GM19193 (cell line): ENCODE results near the gene CIDEC.

ENCODE experiments used
- POLR2A ChIP-seq: IDR thresholded peaks from 4 replicates; pipeline ENCODE4 v1.6.1; 2011; ENCODE audit not compliant: insufficient read depth, insufficient read length; ENCODE audit errors: extremely low read depth

Gene CIDEC

GRCh38 chr3:9828801-9829755, 51.0 kb downstream of the CIDEC start:
- no peak for TF ChIP-seq POLR2A

- no peak for TF ChIP-seq POLR2A
These were observed 53.1 kb downstream of the CIDEC start for GRCh38 chr3:9826815-9827573.

DNA sequence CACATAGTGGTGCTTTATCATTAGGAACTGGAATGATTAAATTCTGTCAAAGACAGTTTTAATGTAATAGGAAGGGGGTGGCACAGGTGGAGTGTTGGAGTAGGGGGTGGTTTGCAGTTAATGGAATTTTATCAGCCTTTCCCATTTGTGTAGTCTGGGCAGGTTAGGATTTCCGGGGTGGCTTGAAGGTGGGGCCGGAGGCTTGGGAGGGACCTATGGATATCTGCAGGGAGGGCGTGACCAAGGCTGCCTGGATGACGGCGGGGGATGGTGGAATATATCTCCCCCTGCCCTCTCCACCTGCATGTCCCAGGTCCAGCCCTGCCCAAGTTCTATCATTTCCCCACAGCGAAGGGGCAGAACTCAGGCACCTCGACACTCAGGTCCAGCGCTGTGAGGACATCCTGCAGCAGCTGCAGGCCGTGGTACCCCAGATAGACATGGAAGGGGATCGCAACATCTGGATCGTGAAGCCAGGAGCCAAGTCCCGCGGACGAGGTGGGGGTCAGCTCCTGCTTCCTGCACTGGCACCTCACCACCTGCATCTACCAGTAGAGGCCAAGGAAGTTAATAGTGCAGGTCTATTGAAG, 54.5 kb downstream of the CIDEC start:
- no peak for TF ChIP-seq POLR2A

DNA sequence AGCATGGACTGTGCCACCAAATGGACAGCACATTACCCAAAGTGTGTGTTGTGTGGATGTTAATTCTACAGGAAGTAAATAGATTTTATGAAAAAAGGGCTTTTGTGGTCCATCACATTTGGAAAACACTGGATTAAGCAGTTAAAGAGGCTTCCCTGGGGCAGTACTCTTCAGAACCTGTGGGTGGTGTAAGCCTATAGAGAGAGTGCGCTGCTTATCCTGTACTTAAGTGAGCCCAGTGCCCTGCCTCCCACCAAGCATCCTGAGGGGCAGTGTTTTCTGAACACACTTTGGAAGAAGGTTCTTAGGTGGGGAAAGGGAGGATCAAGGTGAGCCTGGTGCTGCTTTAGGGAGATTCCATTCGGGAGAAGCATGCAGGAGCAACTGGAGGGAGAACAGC, 59.1 kb downstream of the CIDEC start:
- no peak for TF ChIP-seq POLR2A

DNA sequence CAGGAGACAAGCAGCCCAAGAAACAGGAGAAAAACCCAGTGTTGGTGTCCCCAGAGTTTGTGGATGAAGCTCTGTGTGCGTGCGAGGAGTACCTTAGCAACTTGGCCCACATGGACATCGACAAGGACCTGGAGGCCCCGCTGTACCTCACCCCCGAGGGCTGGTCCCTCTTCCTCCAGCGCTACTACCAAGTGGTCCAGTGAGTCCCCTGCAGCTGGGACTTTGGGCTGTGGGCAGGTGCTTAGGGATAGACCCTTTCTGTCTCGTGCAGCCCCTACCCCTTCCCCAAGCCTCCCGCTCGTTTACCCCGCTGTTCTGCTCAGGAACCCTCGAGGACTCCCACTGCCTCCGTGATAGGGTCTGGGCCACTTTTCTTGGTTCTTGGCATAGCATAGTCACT, 59.5 kb downstream of the CIDEC start:
- no peak for TF ChIP-seq POLR2A

- TF ChIP-seq POLR2A: no peak
These were observed 61.3 kb downstream of the CIDEC start for GRCh38 chr3:9818666-9819335.

DNA sequence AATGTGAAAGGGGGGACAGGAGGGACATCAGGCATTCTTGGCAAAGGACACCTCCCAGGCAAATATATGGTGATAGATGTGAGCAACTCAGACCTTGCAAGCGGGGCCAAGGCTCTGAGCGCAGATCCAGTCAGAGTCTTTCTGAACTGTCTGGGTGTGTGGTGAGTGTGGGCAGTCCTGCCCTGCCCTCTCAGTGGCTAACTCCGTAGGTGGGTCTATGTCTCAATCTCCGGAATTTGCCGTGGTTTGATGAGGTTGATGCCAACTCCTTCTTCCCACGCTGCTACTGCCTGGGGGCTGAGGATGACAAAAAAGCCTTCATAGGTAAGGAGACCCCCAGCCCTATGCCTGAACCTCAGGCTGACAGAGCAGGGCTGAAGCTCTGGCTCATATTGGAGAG, 62.6 kb downstream of the CIDEC start:
- no peak for TF ChIP-seq POLR2A
